IMR-90 (cell line): Measurements from ENCODE around the gene TNRC6B. TPM values are rescaled to one million over a fixed set of nuclear protein-coding genes. Genes with fewer than 3 reads are reported as not detected.

Source experiments
- ATAC-seq: fragments of 200-7000 bp; cut with Tn5 transposase; 2 replicates; pipeline ENCODE4 v1.9.1; 2020; ENCODE audit warnings: low read depth, mild to moderate bottlenecking, moderate library complexity
- BruUV-seq: library from RNA; stranded (reverse); fragments of 400-500 nt; replicated peaks from 2 replicates; lab custom pipeline; 2021; lab: Mats Ljungman, UMichigan
- CTCF ChIA-PET: fragments of 300-600 bp; formaldehyde crosslinking; extraction: SDS; loops from one replicate; lab custom pipeline; 2021; ENCODE audit warnings: antibody characterized with exemption; lab: Yijun Ruan, JAX
- POLR2A ChIA-PET: fragments of 300-600 bp; sonication (Branson Sonifier 250); formaldehyde crosslinking; loops from one replicate; lab custom pipeline; 2022; ENCODE audit warnings: antibody characterized with exemption; ENCODE audit not compliant: unreplicated experiment; lab: Charles Lee
- DNase-seq: peaks from one replicate; pipeline ENCODE4 v3.0.0; 2013
- H2AFZ ChIP-seq: replicated peaks from 2 replicates; pipeline ENCODE3; 2013; ENCODE audit warnings: low read length, mild to moderate bottlenecking; ENCODE audit not compliant: poor library complexity
- H2AK5ac ChIP-seq: 2 replicates; pipeline ENCODE4 v1.6.1; 2013; ENCODE audit warnings: low read depth, low read length, inconsistent platforms
- H2AK9ac ChIP-seq: replicated peaks from 2 replicates; pipeline ENCODE3; 2013; ENCODE audit warnings: mild to moderate bottlenecking, low read depth, low read length, moderate library complexity; ENCODE audit not compliant: poor library complexity
- H2BK120ac ChIP-seq: 2 replicates; pipeline ENCODE4 v1.6.1; 2013; ENCODE audit warnings: low read depth, low read length, inconsistent platforms
- H2BK15ac ChIP-seq: 3 replicates; pipeline ENCODE4 v1.6.1; 2013; ENCODE audit warnings: low read depth, low read length, inconsistent platforms
- H2BK20ac ChIP-seq: 2 replicates; pipeline ENCODE4 v1.6.1; 2013; ENCODE audit warnings: low read depth, mild to moderate bottlenecking, inconsistent platforms, low read length, moderate library complexity
- H2BK5ac ChIP-seq: 2 replicates; pipeline ENCODE4 v1.6.1; 2013; ENCODE audit warnings: mild to moderate bottlenecking, low read depth, low read length, inconsistent platforms; ENCODE audit not compliant: poor library complexity, severe bottlenecking
- H3K14ac ChIP-seq: replicated peaks from 2 replicates; pipeline ENCODE4 v1.6.1; 2013; ENCODE audit warnings: low read depth, low read length, inconsistent platforms
- H3K18ac ChIP-seq: 2 replicates; pipeline ENCODE4 v1.6.1; 2013; ENCODE audit warnings: low read depth, low read length, control low read depth
- H3K23ac ChIP-seq: 2 replicates; pipeline ENCODE4 v1.6.1; 2013; ENCODE audit warnings: low read depth, low read length, inconsistent platforms
- H3K27ac ChIP-seq: 2 replicates; pipeline ENCODE4 v1.5.1; 2013; ENCODE audit warnings: mild to moderate bottlenecking, control low read depth, low read length; ENCODE audit not compliant: insufficient read depth
- H3K27me3 ChIP-seq: 2 replicates; pipeline ENCODE4 v1.6.1; 2013; ENCODE audit warnings: low read length; ENCODE audit not compliant: control insufficient read depth, insufficient read depth
- H3K36me3 ChIP-seq: 2 replicates; pipeline ENCODE4 v1.6.1; 2013; ENCODE audit warnings: low read length, mixed read lengths; ENCODE audit not compliant: control insufficient read depth, insufficient read depth
- H3K4ac ChIP-seq: 2 replicates; pipeline ENCODE4 v1.6.1; 2013; ENCODE audit warnings: low read depth, low read length, inconsistent platforms
- H3K4me1 ChIP-seq: 2 replicates; pipeline ENCODE4 v1.6.1; 2013; ENCODE audit warnings: low read length, mixed read lengths; ENCODE audit not compliant: control insufficient read depth, insufficient read depth
- H3K4me2 ChIP-seq: 2 replicates; pipeline ENCODE4 v1.6.1; 2013; ENCODE audit warnings: low read depth, mild to moderate bottlenecking, control low read depth, low read length, moderate library complexity
- H3K4me3 ChIP-seq: 2 replicates; pipeline ENCODE4 v1.5.1; 2013; ENCODE audit warnings: low read depth, mild to moderate bottlenecking, control low read depth, low read length, moderate library complexity; ENCODE audit not compliant: insufficient read depth
- H3K56ac ChIP-seq: 2 replicates; pipeline ENCODE4 v1.6.1; 2013; ENCODE audit warnings: low read length, inconsistent platforms; ENCODE audit not compliant: insufficient read depth; ENCODE audit errors: extremely low read depth
- H3K79me1 ChIP-seq, 2 experiments: 2 replicates each; pipeline ENCODE4 v1.6.1; 2013; ENCODE audit warnings: low read length in 2 of 2, inconsistent platforms in 1 of 2, low read depth in 1 of 2
- H3K9ac ChIP-seq: 2 replicates; pipeline ENCODE4 v1.6.1; 2013; ENCODE audit warnings: low read depth, low read length, control low read depth
- H3K9me1 ChIP-seq: 2 replicates; pipeline ENCODE4 v1.6.1; 2013; ENCODE audit warnings: low read length, inconsistent platforms; ENCODE audit not compliant: insufficient read depth
- H3K9me3 ChIP-seq: 2 replicates; pipeline ENCODE4 v1.6.1; 2013; ENCODE audit warnings: low read length; ENCODE audit not compliant: control insufficient read depth, insufficient read depth
- H4K20me1 ChIP-seq: 2 replicates; pipeline ENCODE4 v1.6.1; 2013; ENCODE audit warnings: low read length, inconsistent platforms; ENCODE audit not compliant: insufficient read depth
- H4K5ac ChIP-seq: 2 replicates; pipeline ENCODE4 v1.6.1; 2013; ENCODE audit warnings: mild to moderate bottlenecking, low read depth, low read length, control low read depth
- H4K8ac ChIP-seq, 2 experiments: 2 replicates each; pipeline ENCODE4 v1.6.1; 2013; ENCODE audit warnings: low read depth in 2 of 2, low read length in 2 of 2, control low read depth in 1 of 2, inconsistent platforms in 1 of 2
- H4K91ac ChIP-seq: 2 replicates; pipeline ENCODE4 v1.6.1; 2013; ENCODE audit warnings: low read depth, low read length, inconsistent platforms; ENCODE audit not compliant: insufficient read depth
- BHLHE40 ChIP-seq: fragments of 150-350 bp; IDR thresholded peaks from 2 replicates; pipeline ENCODE4 v1.6.1; 2016; ENCODE audit warnings: mild to moderate bottlenecking, low read depth, low read length
- CEBPB ChIP-seq: IDR thresholded peaks from 2 replicates; pipeline ENCODE4 v1.6.1; 2012; ENCODE audit warnings: low read depth, low read length, improper control_type of control experiment
- CHD1 ChIP-seq: IDR thresholded peaks from 2 replicates; pipeline ENCODE4 v1.6.1; 2012; ENCODE audit warnings: low read depth, low read length, improper control_type of control experiment
- FOS ChIP-seq: fragments of 150-350 bp; IDR thresholded peaks from 2 replicates; pipeline ENCODE4 v1.6.1; 2016; ENCODE audit warnings: low read depth, low read length
- MAFK ChIP-seq: IDR thresholded peaks from 2 replicates; pipeline ENCODE4 v1.6.1; 2012; ENCODE audit warnings: low read depth, low read length, improper control_type of control experiment
- MAZ ChIP-seq: IDR thresholded peaks from 2 replicates; pipeline ENCODE4 v1.6.1; 2012; ENCODE audit warnings: low read depth, mild to moderate bottlenecking, low read length, improper control_type of control experiment, moderate library complexity, borderline replicate concordance
- MXI1 ChIP-seq: IDR thresholded peaks from 2 replicates; pipeline ENCODE4 v1.6.1; 2012; ENCODE audit warnings: low read depth, mild to moderate bottlenecking, low read length, moderate library complexity, borderline replicate concordance
- NFE2L2 ChIP-seq: fragments of 150-350 bp; IDR thresholded peaks from 2 replicates; pipeline ENCODE4 v1.6.1; 2016; ENCODE audit warnings: low read depth, mild to moderate bottlenecking, low read length
- POLR2A ChIP-seq: IDR thresholded peaks from 2 replicates; pipeline ENCODE4 v1.6.1; 2012; ENCODE audit warnings: mild to moderate bottlenecking, low read depth, low read length
- RAD21 ChIP-seq: IDR thresholded peaks from 2 replicates; pipeline ENCODE4 v1.6.1; 2012; ENCODE audit warnings: low read length, improper control_type of control experiment
- RCOR1 ChIP-seq: IDR thresholded peaks from 2 replicates; pipeline ENCODE4 v1.6.1; 2012; ENCODE audit warnings: mild to moderate bottlenecking, low read length, improper control_type of control experiment; ENCODE audit not compliant: insufficient replicate concordance
- RFX5 ChIP-seq: IDR thresholded peaks from 2 replicates; pipeline ENCODE4 v1.8.0; 2012; ENCODE audit warnings: low read depth, mild to moderate bottlenecking, low read length, moderate library complexity
- SMC3 ChIP-seq: fragments of 150-350 bp; IDR thresholded peaks from 2 replicates; pipeline ENCODE4 v1.6.1; 2016; ENCODE audit warnings: low read depth, mild to moderate bottlenecking, antibody characterized with exemption, low read length, moderate library complexity
- WGBS, 2 experiments: methylation state at CpG; one replicate each; pipeline versions ENCODE4 v1.1.5 to v1.1.7; 2013; ENCODE audit warnings: missing lambda C conversion rate in 2 of 2; ENCODE audit not compliant: insufficient read length in 1 of 2; ENCODE audit errors: extremely low coverage in 2 of 2; 5-methylcytosine and 5-hydroxymethylcytosine counted together
- dilution Hi-C: fragments of 300-500 bp; cut with HindIII; formaldehyde crosslinking; loops from one replicate; pipeline ENCODE4 v1.14.3; 2018; ENCODE audit warnings: low sequenced_read_pairs; ENCODE audit not compliant: unreplicated experiment
- in situ Hi-C: fragments of 300-500 bp; cut with MboI; formaldehyde crosslinking; loops from 3 replicates; pipeline ENCODE4 v1.14.3; 2019; ENCODE audit warnings: low sequenced_read_pairs, inconsistent platforms, mixed read lengths
- intact Hi-C: fragments of 100-400 bp; cut with micrococcal nuclease; formaldehyde crosslinking; loops from 2 replicates; pipeline ENCODE4 v1.10.0; 2022
- polyA plus RNA-seq, 3 experiments: library from polyadenylated mRNA; depleted of rRNA; stranded (reverse); fragments of >200 nt; gene quantifications; 2 replicates each; pipeline ENCODE4 v1.2.3, GENCODE V29; 2012; ENCODE audit warnings: low replicate concordance in 1 of 3
- total RNA-seq: library from RNA; depleted of rRNA; stranded (reverse); fragments of >200 nt; gene quantifications from 2 replicates; pipeline ENCODE4 v1.2.3, GENCODE V29; 2012
- TF ChIP-seq, protein P1 (sequence below): fragments of 150-350 bp; IDR thresholded peaks from 2 replicates; pipeline ENCODE4 v1.6.1; 2016; ENCODE audit warnings: low read depth, mild to moderate bottlenecking, low read length, moderate library complexity, borderline replicate concordance
- TF ChIP-seq, protein P2 (sequence below): fragments of 150-350 bp; IDR thresholded peaks from 2 replicates; pipeline ENCODE4 v1.6.1; 2017; ENCODE audit warnings: mild to moderate bottlenecking, antibody characterized with exemption, low read length, low read depth
- TF ChIP-seq, protein P3 (sequence below): conservative IDR thresholded peaks from 2 replicates; pipeline ENCODE4 v1.5.1; 2012; ENCODE audit warnings: mild to moderate bottlenecking, low read depth, low read length, improper control_type of control experiment

The TNRC6B gene
- total and polyA plus RNA-seq, 2 of the 4 experiments (the other 2 are of a cell fraction), result 3.9 to 17.0 TPM

DNA sequence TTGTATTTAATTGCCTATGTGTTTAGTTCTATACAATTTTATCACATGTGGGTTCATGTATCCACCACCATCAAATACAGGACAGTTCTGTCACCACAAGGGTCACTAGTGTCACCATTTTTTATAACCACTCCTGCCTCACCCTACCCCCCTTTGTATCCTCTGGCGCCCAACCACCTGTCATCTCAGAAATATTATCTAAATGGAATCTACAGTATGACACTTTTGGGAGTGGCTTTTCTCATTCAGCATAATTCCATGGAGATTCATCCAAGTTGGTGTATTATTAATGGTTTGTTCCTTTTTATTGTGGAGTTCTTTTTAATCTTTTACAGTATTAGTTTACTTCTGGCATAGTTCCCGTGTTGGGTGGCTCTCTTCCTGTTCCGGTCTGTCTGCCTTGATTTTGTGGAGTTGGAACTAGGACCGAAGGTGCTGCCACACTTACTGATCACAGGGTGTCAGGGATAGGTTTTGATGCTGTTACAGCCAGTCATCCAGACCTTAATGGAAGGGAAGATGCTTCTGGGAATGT is 58.5 kb downstream of the TNRC6B start:
- POLR2A ChIA-PET, result no interaction called here
- CTCF ChIA-PET, result no interaction called here
- Histone ChIP-seq H2BK15ac (no peak overlapping the region), H2BK20ac (no peak overlapping the region), H4K5ac (no peak overlapping the region), H3K4me1 (peaks cover 14% of the 10 kb centered on the region), H3K4me2 (no peak overlapping the region), H3K4ac (no peak overlapping the region), H3K27me3 (no peaks in the 10 kb centered on the region), H3K9me1 (peaks cover 37% of the 10 kb centered on the region), H3K27ac (no peak overlapping the region), H4K91ac (no peak overlapping the region), H2AK9ac (no peak overlapping the region), H3K36me3 (peaks cover 8% of the 10 kb centered on the region), H2AK5ac (no peak overlapping the region), H2AFZ (no peak overlapping the region), H3K9ac (no peak overlapping the region), H4K20me1 (peaks cover 54% of the 10 kb centered on the region), H3K14ac (no peak overlapping the region), H3K9me3 (no peaks in the 10 kb centered on the region), H3K79me1 (peaks cover 58 to 82% of the 10 kb centered on the region in 2 experiments), H3K18ac (no peak overlapping the region), H4K8ac (no peak overlapping the region), H2BK5ac (no peak overlapping the region), H3K4me3 (no peak overlapping the region), H2BK120ac (no peak overlapping the region), H3K56ac (no peak overlapping the region), H3K23ac (no peak overlapping the region)
- in situ Hi-C loops (no loop called here), dilution Hi-C loops (no loop called here), intact Hi-C loops (no loop called here)
- ATAC-seq (no peak), DNase-seq (no peak)
- no CpG with 5 or more reads among the region's 4 CpGs for WGBS, 2 experiments
- TF ChIP-seq, protein P1, sequence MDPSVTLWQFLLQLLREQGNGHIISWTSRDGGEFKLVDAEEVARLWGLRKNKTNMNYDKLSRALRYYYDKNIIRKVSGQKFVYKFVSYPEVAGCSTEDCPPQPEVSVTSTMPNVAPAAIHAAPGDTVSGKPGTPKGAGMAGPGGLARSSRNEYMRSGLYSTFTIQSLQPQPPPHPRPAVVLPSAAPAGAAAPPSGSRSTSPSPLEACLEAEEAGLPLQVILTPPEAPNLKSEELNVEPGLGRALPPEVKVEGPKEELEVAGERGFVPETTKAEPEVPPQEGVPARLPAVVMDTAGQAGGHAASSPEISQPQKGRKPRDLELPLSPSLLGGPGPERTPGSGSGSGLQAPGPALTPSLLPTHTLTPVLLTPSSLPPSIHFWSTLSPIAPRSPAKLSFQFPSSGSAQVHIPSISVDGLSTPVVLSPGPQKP, result no peak
- TF ChIP-seq RFX5 (no peak), POLR2A (no peak), NFE2L2 (no peak), SMC3 (no peak), RAD21 (no peak), RCOR1 (no peak), BHLHE40 (no peak), CEBPB (no peak), MXI1 (no peak), CHD1 (no peak), MAZ (no peak), FOS (no peak), MAFK (no peak)
- TF ChIP-seq, protein P2, sequence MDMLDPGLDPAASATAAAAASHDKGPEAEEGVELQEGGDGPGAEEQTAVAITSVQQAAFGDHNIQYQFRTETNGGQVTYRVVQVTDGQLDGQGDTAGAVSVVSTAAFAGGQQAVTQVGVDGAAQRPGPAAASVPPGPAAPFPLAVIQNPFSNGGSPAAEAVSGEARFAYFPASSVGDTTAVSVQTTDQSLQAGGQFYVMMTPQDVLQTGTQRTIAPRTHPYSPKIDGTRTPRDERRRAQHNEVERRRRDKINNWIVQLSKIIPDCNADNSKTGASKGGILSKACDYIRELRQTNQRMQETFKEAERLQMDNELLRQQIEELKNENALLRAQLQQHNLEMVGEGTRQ, result no peak
- TF ChIP-seq, protein P3, sequence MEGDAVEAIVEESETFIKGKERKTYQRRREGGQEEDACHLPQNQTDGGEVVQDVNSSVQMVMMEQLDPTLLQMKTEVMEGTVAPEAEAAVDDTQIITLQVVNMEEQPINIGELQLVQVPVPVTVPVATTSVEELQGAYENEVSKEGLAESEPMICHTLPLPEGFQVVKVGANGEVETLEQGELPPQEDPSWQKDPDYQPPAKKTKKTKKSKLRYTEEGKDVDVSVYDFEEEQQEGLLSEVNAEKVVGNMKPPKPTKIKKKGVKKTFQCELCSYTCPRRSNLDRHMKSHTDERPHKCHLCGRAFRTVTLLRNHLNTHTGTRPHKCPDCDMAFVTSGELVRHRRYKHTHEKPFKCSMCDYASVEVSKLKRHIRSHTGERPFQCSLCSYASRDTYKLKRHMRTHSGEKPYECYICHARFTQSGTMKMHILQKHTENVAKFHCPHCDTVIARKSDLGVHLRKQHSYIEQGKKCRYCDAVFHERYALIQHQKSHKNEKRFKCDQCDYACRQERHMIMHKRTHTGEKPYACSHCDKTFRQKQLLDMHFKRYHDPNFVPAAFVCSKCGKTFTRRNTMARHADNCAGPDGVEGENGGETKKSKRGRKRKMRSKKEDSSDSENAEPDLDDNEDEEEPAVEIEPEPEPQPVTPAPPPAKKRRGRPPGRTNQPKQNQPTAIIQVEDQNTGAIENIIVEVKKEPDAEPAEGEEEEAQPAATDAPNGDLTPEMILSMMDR, result no peak
- BruUV-seq, result no TSS peak
